Stimulated activated effector memory CD8-positive, alpha-beta T cell treated with anti-CD3 and anti-CD28 coated beads, Interleukin-12 subunit alpha, Interleukin-12 subunit beta, amount 100 ng/mL, for 72 hours (primary cell): ENCODE measurements around the gene UBALD1.
A peak's percentile ranks its signal among the peaks of the same experiment; 100 is the strongest.
"Not testable (repeated sequence)": the region's sequence is repeated elsewhere in the genome, so short reads cannot be mapped to it uniquely, and the experiment has no call there.

ENCODE experiments used
- ATAC-seq: fragments of 150-1000 bp; cut with Tn5 transposase; 2 replicates; pipeline ENCODE4 v1.10.0; 2021
- DNase-seq, 2 donors: peaks; one replicate each; pipeline ENCODE4 v3.0.0; 2021 to 2022; ENCODE audit warnings: low spot score in 2 of 2
- H3K27ac Mint-ChIP-seq: one replicate; pipeline ENCODE4 v1.8.0; 2022; ENCODE audit warnings: mild to moderate bottlenecking, mixed read lengths
- H3K36me3 Mint-ChIP-seq: one replicate; pipeline ENCODE4 v1.8.0; 2022; ENCODE audit warnings: mild to moderate bottlenecking, mixed read lengths
- H3K4me1 Mint-ChIP-seq: one replicate; pipeline ENCODE4 v1.8.0; 2022; ENCODE audit warnings: mixed read lengths
- H3K4me3 Mint-ChIP-seq: one replicate; pipeline ENCODE4 v1.8.0; 2022; ENCODE audit warnings: mild to moderate bottlenecking, mixed read lengths
- H3K9me3 Mint-ChIP-seq: one replicate; pipeline ENCODE4 v1.8.0; 2022; ENCODE audit warnings: mixed read lengths

UBALD1 gene

DNA sequence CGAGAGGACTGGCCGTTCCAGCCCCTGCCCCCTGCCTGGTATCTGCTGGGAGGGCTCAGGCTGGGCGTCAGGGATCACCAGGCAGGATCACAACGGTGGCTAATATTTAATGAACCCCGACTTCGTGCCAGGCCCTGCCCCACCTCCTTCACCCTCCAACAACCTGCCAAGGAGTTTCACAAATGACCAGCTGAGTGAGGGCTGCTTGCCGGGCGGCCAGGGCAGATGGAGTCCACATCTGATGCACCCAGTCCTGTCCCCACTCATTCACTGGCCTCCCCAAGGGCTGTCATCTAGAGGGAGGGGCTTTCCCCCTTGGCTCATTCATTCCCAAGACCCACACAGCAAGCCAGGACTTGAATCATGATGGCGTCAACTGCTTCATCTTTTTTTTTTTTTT, 17.5 kb downstream of the UBALD1 start:
- Mint-ChIP-seq H3K4me1 (no peaks in the 10 kb centered on the region), H3K9me3 (no peaks in the 10 kb centered on the region), H3K27ac (no peak overlapping the region), H3K4me3 (no peak overlapping the region), H3K36me3 (no peaks in the 10 kb centered on the region)
- DNase-seq (no peak), ATAC-seq (no peak)

- H3K9me3 Mint-ChIP-seq, result no peaks in the 10 kb centered on the region
Observed at GRCh38 chr16:4594433-4595410, 20.0 kb downstream of the UBALD1 start.

GRCh38 chr16:4593086-4593485, 21.6 kb downstream of the UBALD1 start:
- Mint-ChIP-seq H3K4me1 (no peaks in the 10 kb centered on the region), H3K4me3 (no peak overlapping the region), H3K9me3 (no peaks in the 10 kb centered on the region), H3K36me3 (no peaks in the 10 kb centered on the region), H3K27ac (no peak overlapping the region)
- ATAC-seq (no peak), DNase-seq (no peak)

More at GRCh38 chr16:4594433-4595410, 20.0 kb downstream of the UBALD1 start:
- no peaks in the 10 kb centered on the region for H3K36me3 Mint-ChIP-seq
- ATAC-seq, result no peak
- no peak for DNase-seq
- peak overlapping the region; percentile 74 for H3K27ac Mint-ChIP-seq
- H3K4me3 Mint-ChIP-seq, result no peak overlapping the region
- no peaks in the 10 kb centered on the region for H3K4me1 Mint-ChIP-seq

- H3K27ac Mint-ChIP-seq, result no peak overlapping the region
- H3K36me3 Mint-ChIP-seq, result no peaks in the 10 kb centered on the region
- no peak for DNase-seq
- no peaks in the 10 kb centered on the region for H3K9me3 Mint-ChIP-seq
- H3K4me3 Mint-ChIP-seq, result no peak overlapping the region
- no peak for ATAC-seq
- no peaks in the 10 kb centered on the region for H3K4me1 Mint-ChIP-seq
Observed at GRCh38 chr16:4591706-4592470, 22.8 kb downstream of the UBALD1 start.

- ATAC-seq (no peak), DNase-seq (no peak)
- Mint-ChIP-seq H3K9me3 (no peaks in the 10 kb centered on the region), H3K27ac (no peak overlapping the region), H3K4me3 (no peak overlapping the region), H3K36me3 (no peaks in the 10 kb centered on the region), H3K4me1 (no peaks in the 10 kb centered on the region)
Observed at GRCh38 chr16:4591191-4591590, 23.5 kb downstream of the UBALD1 start.

DNA sequence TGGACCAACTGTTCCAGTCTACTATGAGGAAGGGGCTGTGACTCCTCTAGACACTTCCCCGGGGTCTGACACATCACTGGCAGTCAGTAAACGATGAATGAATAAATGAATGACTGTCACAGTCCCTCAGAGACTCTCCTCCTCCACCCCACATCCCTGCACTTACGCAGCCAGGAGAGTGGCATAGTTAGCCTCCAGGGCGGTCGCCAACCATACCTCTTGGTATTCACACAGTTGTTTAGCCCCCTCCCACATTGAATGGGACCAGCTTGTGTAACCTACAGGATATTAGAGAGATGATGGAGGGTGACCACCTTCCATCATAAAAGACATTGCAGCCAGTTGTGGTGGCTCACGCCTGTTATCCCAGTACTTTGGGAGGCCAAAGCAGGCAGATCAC, 25.7 kb downstream of the UBALD1 start:
- DNase-seq (no peak), ATAC-seq (no peak)
- no peak overlapping the region for H3K4me3 Mint-ChIP-seq
- no peaks in the 10 kb centered on the region for H3K36me3 Mint-ChIP-seq
- no peaks in the 10 kb centered on the region for H3K9me3 Mint-ChIP-seq
- H3K4me1 Mint-ChIP-seq, result peaks cover 4% of the 10 kb centered on the region
- no peak overlapping the region for H3K27ac Mint-ChIP-seq

DNA sequence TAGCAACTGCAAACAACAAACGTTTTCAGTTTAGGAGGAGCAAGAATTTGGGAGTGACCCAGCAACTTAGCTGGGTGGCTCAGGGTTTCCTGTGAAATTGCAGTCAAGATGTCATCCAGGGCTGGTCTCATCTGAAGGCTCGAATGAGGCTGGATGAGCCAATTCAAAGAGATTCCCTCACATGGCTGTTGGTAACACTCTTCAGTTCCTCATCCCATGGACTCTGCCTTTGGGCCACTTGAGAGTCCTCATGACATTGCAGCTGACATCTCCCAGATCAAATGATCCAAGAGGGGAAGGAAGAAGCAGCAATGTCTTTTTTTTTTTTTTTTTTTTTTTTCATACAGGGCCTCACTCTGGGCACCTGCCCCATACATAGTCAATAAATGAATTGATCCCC, 26.3 kb downstream of the UBALD1 start:
- ATAC-seq (no peak), DNase-seq (no peak)
- Mint-ChIP-seq H3K36me3 (no peaks in the 10 kb centered on the region), H3K4me3 (no peak overlapping the region), H3K27ac (no peak overlapping the region), H3K4me1 (peaks cover 4% of the 10 kb centered on the region), H3K9me3 (no peaks in the 10 kb centered on the region)

GRCh38 chr16:4586291-4586690, 28.4 kb downstream of the UBALD1 start:
- H3K36me3 Mint-ChIP-seq, result no peaks in the 10 kb centered on the region
- DNase-seq, result no peak
- ATAC-seq, result no peak
- H3K4me3 Mint-ChIP-seq, result no peak overlapping the region
- peaks cover 4% of the 10 kb centered on the region for H3K4me1 Mint-ChIP-seq
- no peak overlapping the region for H3K27ac Mint-ChIP-seq
- no peaks in the 10 kb centered on the region for H3K9me3 Mint-ChIP-seq

- Mint-ChIP-seq H3K4me1 (peaks cover 4% of the 10 kb centered on the region), H3K36me3 (no peaks in the 10 kb centered on the region), H3K4me3 (no peak overlapping the region), H3K9me3 (no peaks in the 10 kb centered on the region), H3K27ac (no peak overlapping the region)
- no peak for ATAC-seq
- DNase-seq, result no peak
Observed at GRCh38 chr16:4583906-4584305, 30.8 kb downstream of the UBALD1 start.

GRCh38 chr16:4580250-4580649, 34.4 kb downstream of the UBALD1 start:
- no peak overlapping the region for H3K4me3 Mint-ChIP-seq
- no peak overlapping the region for H3K27ac Mint-ChIP-seq
- no peaks in the 10 kb centered on the region for H3K36me3 Mint-ChIP-seq
- no peaks in the 10 kb centered on the region for H3K4me1 Mint-ChIP-seq
- DNase-seq, result no peak
- no peak for ATAC-seq
- no peaks in the 10 kb centered on the region for H3K9me3 Mint-ChIP-seq

GRCh38 chr16:4578961-4579530, 35.6 kb downstream of the UBALD1 start:
- ATAC-seq, result no peak
- H3K36me3 Mint-ChIP-seq, result no peaks in the 10 kb centered on the region
- H3K4me1 Mint-ChIP-seq, result no peaks in the 10 kb centered on the region
- no peak overlapping the region for H3K27ac Mint-ChIP-seq
- no peaks in the 10 kb centered on the region for H3K9me3 Mint-ChIP-seq
- DNase-seq, result no peak
- H3K4me3 Mint-ChIP-seq, result no peak overlapping the region

GRCh38 chr16:4576008-4576407, 38.7 kb downstream of the UBALD1 start:
- no peaks in the 10 kb centered on the region for H3K9me3 Mint-ChIP-seq
- no peak overlapping the region for H3K4me3 Mint-ChIP-seq
- H3K27ac Mint-ChIP-seq, result no peak overlapping the region
- ATAC-seq, result no peak
- H3K36me3 Mint-ChIP-seq, result no peaks in the 10 kb centered on the region
- no peak for DNase-seq
- H3K4me1 Mint-ChIP-seq, result no peaks in the 10 kb centered on the region

GRCh38 chr16:4574919-4575705, 39.6 kb downstream of the UBALD1 start:
- DNase-seq, result no peak
- H3K27ac Mint-ChIP-seq, result no peak overlapping the region
- H3K4me1 Mint-ChIP-seq, result no peaks in the 10 kb centered on the region
- no peak overlapping the region for H3K4me3 Mint-ChIP-seq
- no peaks in the 10 kb centered on the region for H3K36me3 Mint-ChIP-seq
- ATAC-seq, result no peak
- H3K9me3 Mint-ChIP-seq, result no peaks in the 10 kb centered on the region

GRCh38 chr16:4573926-4574325, 40.8 kb downstream of the UBALD1 start:
- not testable (repeated sequence) for H3K4me3 Mint-ChIP-seq, ATAC-seq, H3K4me1 Mint-ChIP-seq, H3K27ac Mint-ChIP-seq, H3K9me3 Mint-ChIP-seq, H3K36me3 Mint-ChIP-seq, DNase-seq

- ATAC-seq, result no peak
- H3K4me3 Mint-ChIP-seq, result no peak overlapping the region
- H3K27ac Mint-ChIP-seq, result no peak overlapping the region
Observed at GRCh38 chr16:4572715-4573114, 42.0 kb downstream of the UBALD1 start.

More at GRCh38 chr16:4572715-4573114, 42.0 kb downstream of the UBALD1 start:
- H3K4me1 Mint-ChIP-seq, result no peaks in the 10 kb centered on the region
- H3K9me3 Mint-ChIP-seq, result no peaks in the 10 kb centered on the region
- no peaks in the 10 kb centered on the region for H3K36me3 Mint-ChIP-seq
- no peak for DNase-seq
